Right atrium auricular region (tissue), 2 donors: ENCODE measurements around the gene NEGR1. TPM values are rescaled to one million over a fixed set of nuclear protein-coding genes. Genes with fewer than 3 reads are reported as not detected.

Experiments
- DNase-seq: peaks from one replicate; pipeline ENCODE4 v3.0.0-alpha.2; 2019; ENCODE audit warnings: low spot score
- H3K27ac ChIP-seq, 2 donors: fragments of 200-600 bp; sonication (generic); 1 replicate in 1 of 2; 2 replicates in 1 of 2; pipeline ENCODE4 v1.5.1; 2016 to 2019
- H3K27me3 ChIP-seq, 2 donors: fragments of 200-600 bp; sonication (generic); one replicate each; pipeline versions ENCODE4 v1.5.1 to v1.6.0; 2017 to 2019
- H3K36me3 ChIP-seq: fragments of 200-600 bp; sonication (generic); one replicate; pipeline ENCODE4 v1.5.1; 2016
- H3K4me1 ChIP-seq, 2 donors: fragments of 200-600 bp; sonication (generic); one replicate each; pipeline versions ENCODE4 v1.5.1 to v1.6.0; 2017 to 2019
- H3K4me3 ChIP-seq, 2 donors: fragments of 200-600 bp; sonication (generic); 1 replicate in 1 of 2; 2 replicates in 1 of 2; pipeline ENCODE4 v1.5.1; 2017 to 2019; ENCODE audit warnings: mild to moderate bottlenecking in 1 of 2, moderate library complexity in 1 of 2
- H3K9me3 ChIP-seq, 2 donors: fragments of 200-600 bp; sonication (generic); one replicate each; pipeline ENCODE4 v1.5.1; 2019
- CTCF ChIP-seq, 2 donors: fragments of 200-600 bp; sonication (generic); IDR thresholded peaks; one replicate each; pipeline ENCODE4 v1.5.1; 2019; ENCODE audit warnings: antibody characterized with exemption in 2 of 2
- total RNA-seq, 2 donors: library from RNA; depleted of rRNA; stranded (reverse); fragments of >200 nt; gene quantifications; one replicate each; pipeline ENCODE4 v1.1.0, GENCODE V29; 2016

NEGR1 gene
- total RNA-seq, 2 donors from 2014 or later: 9.3 to 9.9 TPM

- no peaks in the 10 kb centered on the region for H3K36me3 ChIP-seq
- TF ChIP-seq CTCF (IDR thresholded peaks at IDR 0.05): no peak
- no peaks in the 10 kb centered on the region for H3K9me3 ChIP-seq
- no peaks in the 10 kb centered on the region for H3K4me1 ChIP-seq
- H3K4me3 ChIP-seq: no peak overlapping the region
- H3K27ac ChIP-seq: no peak overlapping the region
- DNase-seq: no peak
- no peaks in the 10 kb centered on the region for H3K27me3 ChIP-seq
Observed at GRCh38 chr1:71817028-71817427, 465.3 kb downstream of the NEGR1 start.

- no peak for DNase-seq
- H3K27me3 ChIP-seq: no peaks in the 10 kb centered on the region
- no peaks in the 10 kb centered on the region for H3K4me1 ChIP-seq
- no peak overlapping the region for H3K4me3 ChIP-seq
- no peaks in the 10 kb centered on the region for H3K9me3 ChIP-seq
- no peaks in the 10 kb centered on the region for H3K36me3 ChIP-seq
- TF ChIP-seq CTCF (IDR thresholded peaks at IDR 0.05): no peak
- no peak overlapping the region for H3K27ac ChIP-seq
Observed at GRCh38 chr1:71809085-71809484, 473.3 kb downstream of the NEGR1 start.

- no peak for DNase-seq
- Histone ChIP-seq H3K36me3 (no peaks in the 10 kb centered on the region), H3K4me1 (no peaks in the 10 kb centered on the region), H3K27me3 (no peaks in the 10 kb centered on the region), H3K4me3 (no peak overlapping the region), H3K9me3 (peaks cover 0 to 5% of the 10 kb centered on the region in 2 donors), H3K27ac (no peak overlapping the region)
- TF ChIP-seq CTCF (IDR thresholded peaks at IDR 0.05): no peak
Observed at GRCh38 chr1:71804140-71804539, 478.2 kb downstream of the NEGR1 start.

- H3K4me3 ChIP-seq: no peak overlapping the region
- H3K9me3 ChIP-seq: no peaks in the 10 kb centered on the region
- TF ChIP-seq CTCF (IDR thresholded peaks at IDR 0.05): no peak
- H3K27ac ChIP-seq: no peak overlapping the region
- H3K27me3 ChIP-seq: no peaks in the 10 kb centered on the region
- no peaks in the 10 kb centered on the region for H3K4me1 ChIP-seq
- H3K36me3 ChIP-seq: no peaks in the 10 kb centered on the region
- no peak for DNase-seq
Observed at GRCh38 chr1:71796006-71796405, 486.3 kb downstream of the NEGR1 start.

GRCh38 chr1:71792264-71792663 is 490.1 kb downstream of the NEGR1 start:
- Histone ChIP-seq H3K36me3 (no peaks in the 10 kb centered on the region), H3K4me1 (no peaks in the 10 kb centered on the region), H3K27ac (no peak overlapping the region), H3K27me3 (no peaks in the 10 kb centered on the region), H3K4me3 (no peak overlapping the region), H3K9me3 (no peaks in the 10 kb centered on the region)
- no peak for TF ChIP-seq CTCF (IDR thresholded peaks at IDR 0.05)
- no peak for DNase-seq

GRCh38 chr1:71788113-71788512 is 494.2 kb downstream of the NEGR1 start:
- Histone ChIP-seq H3K36me3 (no peaks in the 10 kb centered on the region), H3K9me3 (no peaks in the 10 kb centered on the region), H3K4me1 (peaks cover 0 to 14% of the 10 kb centered on the region in 2 donors), H3K27ac (no peak overlapping the region), H3K4me3 (no peak overlapping the region), H3K27me3 (no peaks in the 10 kb centered on the region)
- TF ChIP-seq CTCF (IDR thresholded peaks at IDR 0.05): no peak
- no peak for DNase-seq
